GM20431 (cell line): Measurements from ENCODE around the gene NEMP1.
"Not testable (repeated sequence)": the region's sequence is repeated elsewhere in the genome, so short reads cannot be mapped to it uniquely, and the experiment has no call there.

Source experiments
- in situ Hi-C: fragments of 300-500 bp; cut with MseI, MboI; formaldehyde crosslinking; loops from one replicate; pipeline ENCODE4 v1.15.0; 2020; ENCODE audit warnings: low sequenced_read_pairs; ENCODE audit not compliant: unreplicated experiment

NEMP1 gene, protein sequence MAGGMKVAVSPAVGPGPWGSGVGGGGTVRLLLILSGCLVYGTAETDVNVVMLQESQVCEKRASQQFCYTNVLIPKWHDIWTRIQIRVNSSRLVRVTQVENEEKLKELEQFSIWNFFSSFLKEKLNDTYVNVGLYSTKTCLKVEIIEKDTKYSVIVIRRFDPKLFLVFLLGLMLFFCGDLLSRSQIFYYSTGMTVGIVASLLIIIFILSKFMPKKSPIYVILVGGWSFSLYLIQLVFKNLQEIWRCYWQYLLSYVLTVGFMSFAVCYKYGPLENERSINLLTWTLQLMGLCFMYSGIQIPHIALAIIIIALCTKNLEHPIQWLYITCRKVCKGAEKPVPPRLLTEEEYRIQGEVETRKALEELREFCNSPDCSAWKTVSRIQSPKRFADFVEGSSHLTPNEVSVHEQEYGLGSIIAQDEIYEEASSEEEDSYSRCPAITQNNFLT

GRCh38 chr12:57078519-57079404 lies at the start of gene NEMP1:
TSS of gene NEMP1 (minus strand) at chr12:57078791. CDS start at chr12:57078745, 46 bp downstream.
- in situ Hi-C loops: no loop called here

- in situ Hi-C loops: loop anchor here (5.0 kb wide), 1 partner anchor 49 kb away; no protein-coding TSS in a partner anchor
These were observed 49.3 kb upstream of the NEMP1 start, which contains the start of gene LRP1 for GRCh38 chr12:57127726-57128518. TSS of gene LRP1 (plus strand) at chr12:57128483. CDS start at chr12:57128965, 482 bp downstream.

GRCh38 chr12:57127101-57127725 lies 48.6 kb upstream of the NEMP1 start:
- in situ Hi-C loops: loop anchor here (5.0 kb wide), 1 partner anchor 50 kb away; no protein-coding TSS in a partner anchor

DNA sequence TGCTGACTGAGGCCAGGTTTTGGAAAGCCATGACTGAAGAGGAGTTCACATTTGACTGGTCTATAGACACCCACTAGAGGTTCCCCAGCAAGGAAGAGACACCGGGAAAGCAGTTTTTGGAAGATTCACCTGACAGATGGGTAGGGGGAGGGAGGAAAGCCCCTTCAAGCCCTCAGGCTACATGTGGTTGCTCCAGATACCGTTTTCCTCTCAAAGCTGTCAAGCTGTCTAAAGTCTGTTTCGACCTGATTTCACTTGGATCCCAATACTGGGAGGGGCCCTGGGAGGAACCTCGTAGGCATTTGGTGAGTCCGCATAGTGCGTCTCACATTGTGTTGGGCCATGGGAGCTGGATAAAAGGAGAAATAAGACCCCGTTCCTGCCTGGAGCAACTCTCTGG lies 48.0 kb upstream of the NEMP1 start:
- in situ Hi-C loops: loop anchor here (5.0 kb wide), 1 partner anchor 51 kb away; no protein-coding TSS in a partner anchor

DNA sequence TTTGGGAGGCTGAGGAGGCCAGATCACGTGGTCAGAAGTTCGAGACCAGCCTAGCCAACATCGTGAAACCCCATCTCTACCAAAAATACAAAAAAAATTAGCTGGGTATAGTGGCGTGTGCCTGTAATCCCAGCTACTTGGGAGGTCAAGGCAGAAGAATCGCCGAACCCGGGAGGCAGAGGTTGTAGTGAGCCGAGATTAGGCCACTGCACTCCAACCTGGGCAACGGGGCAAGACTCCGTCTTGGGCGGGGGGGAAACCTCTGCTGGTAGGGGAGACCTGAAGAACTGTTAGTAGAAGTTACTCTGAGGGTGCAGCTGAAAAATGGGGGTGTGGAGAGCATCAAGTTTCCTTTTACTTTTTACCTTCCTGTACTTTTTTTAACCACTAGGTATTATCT lies 47.5 kb upstream of the NEMP1 start:
- in situ Hi-C loops: loop anchor here (5.0 kb wide), 1 partner anchor 51 kb away; no protein-coding TSS in a partner anchor

DNA sequence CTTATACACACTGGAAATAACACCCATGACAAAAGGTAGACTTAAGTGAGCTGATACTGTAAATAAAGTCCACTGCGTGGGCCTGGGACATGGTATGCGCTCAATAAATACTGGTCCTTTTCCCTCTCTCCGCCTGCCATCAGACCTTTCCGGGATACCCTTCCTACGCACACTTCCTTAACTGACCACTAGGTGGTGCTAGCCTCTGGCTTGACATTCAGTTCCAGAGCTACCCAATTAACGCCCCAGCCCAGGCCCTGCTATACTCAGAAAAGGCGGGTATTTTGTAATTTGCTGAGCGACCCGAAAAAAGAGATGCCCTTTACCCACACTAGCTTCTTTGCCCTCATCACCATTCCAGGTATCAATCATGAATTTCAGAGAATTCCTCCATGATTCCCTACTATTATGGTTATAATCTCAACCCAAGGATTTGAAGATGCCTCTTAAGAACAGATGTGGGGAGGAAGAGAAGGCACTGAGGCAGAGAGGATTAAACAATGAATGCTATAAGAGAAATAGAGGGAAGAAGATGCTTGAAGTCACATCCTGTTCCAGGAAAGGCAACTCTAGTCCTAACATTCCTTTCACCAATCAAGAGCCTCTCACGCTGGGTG lies 45.8 kb upstream of the NEMP1 start:
- in situ Hi-C loops: no loop called here

DNA sequence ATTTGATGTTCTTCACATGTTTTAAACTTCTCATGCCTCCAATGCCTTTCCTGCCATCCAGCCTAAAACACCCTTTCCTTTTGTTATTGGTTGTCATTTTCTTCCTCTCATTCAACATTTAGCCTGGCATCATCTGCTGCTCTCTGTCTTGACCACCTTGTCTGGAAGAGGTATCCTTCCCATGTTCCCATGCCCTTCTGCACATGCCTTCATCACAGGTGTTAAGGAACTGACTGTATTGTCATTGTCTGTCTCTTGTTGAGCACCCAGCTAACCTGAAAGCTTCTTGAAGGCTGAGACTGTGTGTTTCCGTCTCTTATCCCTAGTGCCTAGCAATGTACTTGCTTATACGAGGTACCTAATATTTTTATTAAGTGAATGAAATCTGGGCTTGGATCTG lies 45.2 kb upstream of the NEMP1 start:
- in situ Hi-C loops: no loop called here

DNA sequence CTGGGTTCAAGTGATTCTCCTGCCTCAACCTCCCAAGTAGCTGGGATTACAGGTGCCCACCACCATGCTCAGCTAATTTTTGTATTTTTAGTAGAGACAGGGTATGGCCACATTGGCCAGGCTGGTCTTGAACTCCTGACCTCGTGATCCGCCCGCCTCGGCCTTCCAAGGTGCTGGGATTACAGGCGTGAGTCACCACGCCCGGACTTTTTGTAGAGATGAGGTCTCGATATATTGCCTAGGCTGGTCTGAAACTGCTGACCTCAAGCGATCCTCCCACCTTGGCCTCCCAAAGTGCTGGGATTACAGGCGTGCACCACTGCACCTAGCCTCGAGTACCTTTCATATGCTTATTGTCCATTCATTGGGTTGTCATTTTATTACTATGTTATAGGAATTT lies 42.1 kb upstream of the NEMP1 start:
- in situ Hi-C loops: not testable (repeated sequence)

- in situ Hi-C loops: loop anchor here (10.0 kb wide), 1 partner anchor 105 kb away; the partner anchor contains the start of gene TAC3
These were observed 40.9 kb upstream of the NEMP1 start for GRCh38 chr12:57119294-57120085.

DNA sequence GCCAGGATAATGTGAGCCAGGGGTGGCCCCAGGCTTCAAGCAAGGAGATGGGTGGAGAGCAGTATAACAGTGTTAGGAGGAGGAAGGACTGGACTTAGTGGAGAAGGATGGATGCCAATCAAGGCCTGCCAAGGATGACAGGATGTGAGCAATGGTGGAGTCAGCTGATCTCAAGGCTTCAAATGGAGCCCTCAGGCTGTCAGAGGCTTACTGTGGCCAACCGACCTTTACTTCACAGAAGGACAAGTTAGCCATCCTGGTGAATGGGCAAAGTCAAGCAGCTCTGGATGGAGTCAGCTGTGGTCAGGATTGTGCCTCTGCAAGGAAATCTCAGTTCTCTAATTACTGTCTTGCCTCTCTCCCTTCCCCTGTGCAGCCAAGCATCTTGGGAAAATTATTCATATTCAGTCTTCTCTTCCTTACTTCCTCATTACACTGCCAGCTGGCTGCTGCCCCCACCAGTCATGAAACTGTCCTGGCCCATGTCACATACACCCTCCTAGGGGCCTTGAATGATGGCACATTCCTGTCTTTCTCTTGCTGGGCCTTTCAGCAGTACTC lies 40.2 kb upstream of the NEMP1 start:
- in situ Hi-C loops: loop anchor here (10.0 kb wide), 1 partner anchor 104 kb away; the partner anchor contains the start of gene TAC3

DNA sequence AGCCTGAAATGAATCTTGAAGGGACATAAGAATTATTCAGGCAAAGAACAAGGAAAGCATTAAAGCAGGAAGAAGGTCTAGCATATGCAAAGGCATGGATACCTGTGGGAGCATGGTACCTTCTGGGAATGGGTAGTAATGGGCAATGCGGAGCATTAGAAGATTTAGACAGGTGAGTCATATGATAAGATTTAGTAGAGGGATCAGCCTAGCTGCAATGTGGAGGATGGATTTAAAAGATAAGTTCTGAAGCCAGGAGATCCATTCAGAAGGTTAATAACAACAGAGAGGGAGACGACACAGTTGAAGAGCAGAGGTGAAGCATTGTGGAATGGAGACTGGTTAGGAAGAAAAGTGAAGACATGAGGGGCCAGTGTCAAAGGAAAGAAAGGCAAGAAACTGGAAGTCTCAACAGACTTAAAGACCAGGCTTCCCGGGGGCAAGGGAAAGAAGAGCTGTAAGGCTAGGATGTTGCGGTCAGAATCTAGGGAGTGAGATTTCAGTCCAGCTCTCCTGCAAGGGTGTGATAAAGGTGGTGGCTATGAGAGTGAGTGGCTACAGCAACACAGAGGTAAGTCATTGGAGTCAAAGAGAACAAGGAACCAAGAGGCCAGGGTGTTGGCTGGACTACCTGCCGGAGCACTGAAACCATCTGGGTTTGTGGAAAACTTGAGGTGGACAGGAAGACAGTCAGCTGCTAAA lies 38.1 kb upstream of the NEMP1 start:
- in situ Hi-C loops: loop anchor here (10.0 kb wide), 1 partner anchor 102 kb away; the partner anchor contains the start of gene TAC3

DNA sequence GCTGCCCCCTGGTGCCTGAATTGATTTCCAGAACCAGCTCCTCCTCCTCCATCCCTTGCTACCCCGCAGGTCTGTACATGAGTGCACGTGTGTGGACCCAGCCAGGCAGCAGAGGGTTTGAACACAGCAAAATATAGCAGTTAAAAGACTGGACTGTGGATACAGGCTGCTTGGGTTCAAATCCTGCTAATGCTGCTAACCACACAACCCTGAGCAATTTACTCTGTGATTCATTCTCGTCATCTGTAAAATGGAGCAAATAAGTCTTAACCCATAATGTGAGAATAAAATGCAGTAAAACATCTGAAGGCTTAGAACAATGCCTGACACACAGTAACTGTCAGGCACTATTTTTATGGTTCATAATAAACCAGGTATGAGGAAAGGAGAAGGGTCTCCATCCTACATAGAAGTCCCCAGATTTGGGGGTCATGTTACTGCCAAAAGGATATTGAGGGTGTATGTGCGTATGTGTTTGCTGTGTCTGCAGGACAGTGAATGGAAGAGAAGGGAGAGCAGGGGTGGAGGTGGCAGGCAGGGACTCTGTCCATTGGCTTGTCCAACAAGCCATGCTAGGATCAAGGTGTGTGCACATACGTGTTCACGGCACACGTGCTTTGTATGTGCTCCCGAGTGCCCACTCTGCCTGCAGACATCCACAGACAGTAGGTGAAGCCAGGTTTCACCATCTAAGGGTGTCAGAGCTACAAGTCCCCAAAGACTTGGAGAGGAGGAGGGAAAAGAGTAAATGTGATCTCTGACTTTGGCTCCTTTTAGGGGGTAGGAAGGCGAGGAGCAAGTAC lies 34.1 kb upstream of the NEMP1 start:
- in situ Hi-C loops: loop anchor here (10.0 kb wide), 1 partner anchor 98 kb away; the partner anchor contains the start of gene TAC3

DNA sequence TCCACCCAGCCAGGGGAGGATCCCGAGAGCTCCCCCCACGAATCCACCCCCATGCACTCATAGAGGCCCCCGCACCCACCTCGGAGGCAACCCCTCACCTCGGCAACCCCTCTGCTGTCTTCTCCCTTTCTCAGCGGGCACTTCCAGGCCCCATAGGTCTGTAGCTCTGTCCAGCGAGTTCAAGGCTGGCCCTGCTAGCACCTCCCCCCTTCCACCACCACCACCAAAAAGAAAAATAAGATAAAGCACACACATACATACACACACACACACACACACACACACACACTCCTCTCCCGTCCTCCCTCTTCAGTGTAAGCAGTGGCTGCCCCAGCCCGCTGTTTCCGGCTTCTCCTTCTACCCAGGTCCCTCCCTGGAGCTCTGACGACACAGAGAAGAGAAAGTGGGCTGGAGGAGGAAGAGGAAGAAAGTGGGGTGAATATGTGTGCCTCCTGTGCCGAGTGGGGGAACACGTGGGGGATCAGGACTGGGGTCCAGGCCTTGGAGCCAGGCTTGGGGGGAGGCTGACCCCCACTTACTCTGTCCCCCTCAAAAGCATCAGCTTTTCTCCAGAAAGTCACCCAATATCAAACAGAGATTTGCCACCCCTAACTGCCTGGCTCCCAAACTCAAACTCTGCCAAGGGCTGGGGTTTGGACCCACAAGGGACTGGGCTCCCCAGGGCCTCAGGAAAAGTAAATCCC lies 32.6 kb upstream of the NEMP1 start, which contains the start of gene STAT6:
TSS of gene STAT6 (minus strand) at position 332 of the 704 bp plus-strand sequence. CDS start 3,084 bp downstream, outside the sequence.
- in situ Hi-C loops: loop anchor here (10.0 kb wide), 1 partner anchor 96 kb away; the partner anchor contains the start of gene TAC3

GRCh38 chr12:57110104-57111030 lies 31.8 kb upstream of the NEMP1 start:
- in situ Hi-C loops: loop anchor here (10.0 kb wide), 1 partner anchor 96 kb away; the partner anchor contains the start of gene TAC3
